Measurements from ENCODE around the gene FRMD3. TPM values are rescaled to one million over a fixed set of nuclear protein-coding genes. Genes with fewer than 3 reads are reported as not detected.

FRMD3 gene
- total and polyA plus RNA-seq, 7 donors = 8.5 to 182 (median 38.7) TPM

DNA sequence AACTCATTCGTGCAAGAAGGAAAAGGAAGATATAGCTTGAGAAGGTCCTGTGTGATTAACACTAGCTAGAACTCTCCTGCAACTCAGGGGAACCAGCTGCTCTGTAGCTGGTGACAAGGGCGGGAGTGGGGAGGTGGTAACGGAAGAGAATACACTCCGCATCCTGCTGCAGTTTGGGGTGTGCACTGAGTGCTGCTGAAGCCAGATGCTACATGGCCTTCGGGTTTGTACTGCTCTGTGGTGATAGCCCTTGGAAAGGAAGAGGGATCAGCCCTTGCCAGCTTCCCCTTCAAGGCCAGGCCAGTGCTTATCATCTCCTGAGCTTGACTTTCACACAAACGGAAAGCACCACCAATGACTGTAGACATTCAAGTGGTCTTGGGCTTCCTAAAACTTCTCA lies 34.3 kb downstream of the FRMD3 start:
- Histone ChIP-seq H3K27ac (no peak overlapping the region), H3K36me3 (ENCODE audit: insufficient read depth in 1 of 2, low read depth in 1 of 2) (no peaks in the 10 kb centered on the region), H3K4me3 (no peak overlapping the region), H3K9me3 (no peaks in the 10 kb centered on the region), H3K27me3 (ENCODE audit: insufficient read depth in 3 of 3, low read length in 2 of 3) (no peaks in the 10 kb centered on the region), H3K4me1 (peaks cover 4% of the 10 kb centered on the region)
- peak in 1 of 4 donors; percentile 13 for ATAC-seq
- no peak for DNase-seq
- no peak for TF ChIP-seq CTCF (IDR thresholded peaks at IDR 0.05)
- intact Hi-C loops (cut with DNase I) = no loop called here
- WGBS, 3 donors = 75 to 83% (median 80%) methylated on average over 6 of the region's 6 CpGs

GRCh38 chr9:83501565-83501964 lies 36.6 kb downstream of the FRMD3 start:
- no peak for ATAC-seq
- no peak for TF ChIP-seq CTCF (IDR thresholded peaks at IDR 0.05)
- H3K27ac ChIP-seq = no peak overlapping the region
- H3K4me1 ChIP-seq = peaks cover 4% of the 10 kb centered on the region
- H3K4me3 ChIP-seq = no peak overlapping the region
- intact Hi-C loops (cut with DNase I) = no loop called here
- DNase-seq = no peak
- no peaks in the 10 kb centered on the region for H3K27me3 ChIP-seq (ENCODE audit: insufficient read depth in 3 of 3, low read length in 2 of 3)
- no peaks in the 10 kb centered on the region for H3K36me3 ChIP-seq (ENCODE audit: insufficient read depth in 1 of 2, low read depth in 1 of 2)
- no peaks in the 10 kb centered on the region for H3K9me3 ChIP-seq
- WGBS, 3 donors = 53 to 79% (median 78%) methylated on average over 3 of the region's 3 CpGs

DNA sequence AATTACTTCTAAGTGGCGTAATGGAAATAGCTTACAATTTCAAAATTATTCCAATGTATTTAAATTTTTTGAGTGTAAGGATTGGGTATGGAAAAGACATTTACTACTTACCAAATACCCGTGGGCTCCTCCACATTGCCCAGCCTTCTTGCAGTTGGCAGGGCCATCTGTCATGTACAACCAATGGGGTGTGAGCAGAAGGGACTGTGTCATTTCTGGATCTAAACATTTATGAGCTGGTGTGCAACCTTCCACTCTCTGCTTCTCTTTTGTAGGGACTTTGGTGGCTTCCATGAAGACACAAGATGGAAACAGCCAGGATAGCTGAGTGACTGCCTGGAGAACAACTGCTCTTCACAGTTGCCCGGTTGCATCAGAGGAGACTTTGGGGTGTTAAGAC lies 40.8 kb downstream of the FRMD3 start:
- Histone ChIP-seq H3K4me3 (no peak overlapping the region), H3K9me3 (no peaks in the 10 kb centered on the region), H3K4me1 (no peaks in the 10 kb centered on the region), H3K27me3 (ENCODE audit: insufficient read depth in 3 of 3, low read length in 2 of 3) (no peaks in the 10 kb centered on the region), H3K27ac (no peak overlapping the region), H3K36me3 (ENCODE audit: insufficient read depth in 1 of 2, low read depth in 1 of 2) (no peaks in the 10 kb centered on the region)
- DNase-seq (no peak), ATAC-seq (no peak)
- TF ChIP-seq CTCF (IDR thresholded peaks at IDR 0.05) = no peak
- WGBS, 3 donors = 80 to 91% (median 86%) methylated on average over 3 of the region's 3 CpGs
- intact Hi-C loops (cut with DNase I) = no loop called here

GRCh38 chr9:83491995-83492394 lies 46.2 kb downstream of the FRMD3 start:
- H3K27ac ChIP-seq = no peak overlapping the region
- no peak for ATAC-seq
- no peaks in the 10 kb centered on the region for H3K9me3 ChIP-seq
- no peak overlapping the region for H3K4me3 ChIP-seq
- intact Hi-C loops (cut with DNase I) = no loop called here
- no peak for TF ChIP-seq CTCF (IDR thresholded peaks at IDR 0.05)
- DNase-seq = no peak
- no peaks in the 10 kb centered on the region for H3K27me3 ChIP-seq (ENCODE audit: insufficient read depth in 3 of 3, low read length in 2 of 3)
- no peaks in the 10 kb centered on the region for H3K36me3 ChIP-seq (ENCODE audit: insufficient read depth in 1 of 2, low read depth in 1 of 2)
- 64 to 72% (median 70%) methylated on average over 3 of the region's 3 CpGs for WGBS, 3 donors
- H3K4me1 ChIP-seq = peaks cover 6% of the 10 kb centered on the region

GRCh38 chr9:83491413-83491812 lies 46.8 kb downstream of the FRMD3 start:
- H3K36me3 ChIP-seq (ENCODE audit: insufficient read depth in 1 of 2, low read depth in 1 of 2) = no peaks in the 10 kb centered on the region
- H3K4me1 ChIP-seq = peaks cover 6% of the 10 kb centered on the region
- intact Hi-C loops (cut with DNase I) = no loop called here
- peak in 2 of 4 donors; percentile 42 to 45 for ATAC-seq
- no peaks in the 10 kb centered on the region for H3K27me3 ChIP-seq (ENCODE audit: insufficient read depth in 3 of 3, low read length in 2 of 3)
- DNase-seq = no peak
- H3K9me3 ChIP-seq = no peaks in the 10 kb centered on the region
- no peak overlapping the region for H3K27ac ChIP-seq
- no peak overlapping the region for H3K4me3 ChIP-seq
- TF ChIP-seq CTCF (IDR thresholded peaks at IDR 0.05) = no peak
- WGBS, 3 donors = 22 to 26% (median 24%) methylated on average over 3 of the region's 3 CpGs
